Fibroblast of peridontal ligament (primary cell): Measurements from ENCODE around the gene TCERG1.

Source experiments
- DNase-seq: peaks from one replicate; pipeline ENCODE4 v3.0.0-alpha.2; 2010; ENCODE audit errors: extremely low read depth

TCERG1 gene

DNA sequence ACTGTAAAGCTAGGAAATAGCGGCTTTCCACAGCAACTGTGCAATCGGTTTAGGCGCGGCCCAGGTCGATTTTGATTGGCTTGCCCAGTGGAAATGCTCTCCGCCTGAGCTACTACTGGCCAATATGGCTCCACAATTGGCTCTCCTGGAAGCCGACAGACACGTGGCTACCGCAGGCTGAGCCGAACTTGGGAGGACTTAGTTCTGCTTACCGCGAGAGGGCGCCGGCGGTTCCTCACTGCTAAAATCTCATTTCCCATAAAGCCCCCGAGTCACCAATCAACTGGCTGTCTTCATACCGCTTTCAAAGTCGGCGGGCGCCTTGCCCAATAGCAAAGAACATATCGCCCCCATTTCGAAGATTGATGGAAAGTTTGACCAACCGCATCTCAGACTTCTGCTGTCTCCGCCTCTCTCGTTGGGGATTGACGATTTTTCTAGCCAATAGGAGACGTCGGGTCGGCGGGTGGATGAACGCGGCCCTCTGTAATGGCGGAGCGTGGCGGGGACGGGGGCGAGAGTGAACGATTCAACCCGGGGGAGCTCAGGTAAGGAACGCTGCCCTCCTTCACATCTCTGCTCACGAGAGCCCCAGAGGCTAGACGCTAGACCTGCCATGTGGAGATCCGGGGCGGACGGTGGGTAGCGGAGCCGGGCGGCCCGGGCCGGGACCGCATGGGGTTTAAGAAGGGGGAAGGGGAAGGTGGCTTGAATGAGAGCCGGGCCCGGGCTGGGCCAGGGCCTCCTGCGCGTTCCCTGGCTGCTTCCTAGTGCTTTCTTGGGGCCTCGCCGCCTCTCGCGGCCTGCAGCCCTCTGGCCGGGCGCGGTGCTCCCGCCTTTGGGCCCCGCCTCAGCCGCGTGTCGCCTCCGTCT, at the start of gene TCERG1:
Gene TCERG1 (plus strand): TSS at position 473 of the 873 bp plus-strand sequence. CDS start 17 bp downstream, at position 490.
- peak; percentile 100 for DNase-seq

GRCh38 chr5:146398826-146399225, 48.3 kb upstream of the TCERG1 start:
- no peak for DNase-seq

GRCh38 chr5:146399481-146399880, 47.7 kb upstream of the TCERG1 start:
- DNase-seq = peak; percentile 19

DNA sequence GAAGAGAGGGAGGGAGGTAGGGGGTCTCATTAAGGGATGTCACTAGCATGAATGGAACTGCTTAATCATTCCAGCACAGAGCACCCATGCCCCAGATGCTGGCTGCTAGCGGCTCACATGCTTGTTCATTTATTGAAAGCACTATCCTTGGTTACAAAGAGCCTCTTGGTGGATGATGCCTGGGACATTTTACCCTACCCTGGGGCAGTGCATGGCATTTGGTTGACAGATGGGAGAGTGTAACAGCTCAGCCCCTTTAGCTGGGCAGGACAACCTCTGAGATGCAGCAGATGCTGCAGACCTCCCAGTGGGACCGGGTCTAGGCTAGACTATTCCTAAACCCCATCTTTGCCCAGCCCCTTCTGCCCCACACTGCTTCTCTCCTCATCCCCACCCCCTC, 46.9 kb upstream of the TCERG1 start:
- no peak for DNase-seq

- no peak for DNase-seq
Measured at GRCh38 chr5:146401021-146401420, 46.1 kb upstream of the TCERG1 start.

- no peak for DNase-seq
Measured at GRCh38 chr5:146402949-146403348, 44.2 kb upstream of the TCERG1 start.

GRCh38 chr5:146409054-146409671, 38.0 kb upstream of the TCERG1 start:
- DNase-seq = peak; percentile 28

GRCh38 chr5:146410272-146410671, 36.9 kb upstream of the TCERG1 start:
- DNase-seq = no peak

DNA sequence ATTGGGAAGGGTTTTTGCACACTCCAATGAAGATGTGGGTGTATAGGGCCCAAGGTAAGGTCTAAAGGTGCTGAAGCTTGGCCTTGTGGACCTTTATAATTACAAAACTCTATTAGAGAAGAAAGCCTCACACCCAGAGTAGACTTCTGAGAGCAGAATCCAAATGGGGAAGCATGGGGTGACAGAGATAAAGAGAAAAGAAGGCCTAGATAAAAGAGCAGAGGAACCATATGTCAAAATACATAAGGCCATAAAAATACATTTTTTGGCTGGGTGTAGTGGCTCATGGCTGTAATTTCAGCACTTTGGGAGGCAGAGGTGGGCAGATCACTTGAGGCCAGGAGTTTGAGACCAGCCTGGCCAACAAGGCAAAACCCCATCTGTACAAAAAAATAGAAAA, 27.4 kb upstream of the TCERG1 start:
- DNase-seq = no peak

DNA sequence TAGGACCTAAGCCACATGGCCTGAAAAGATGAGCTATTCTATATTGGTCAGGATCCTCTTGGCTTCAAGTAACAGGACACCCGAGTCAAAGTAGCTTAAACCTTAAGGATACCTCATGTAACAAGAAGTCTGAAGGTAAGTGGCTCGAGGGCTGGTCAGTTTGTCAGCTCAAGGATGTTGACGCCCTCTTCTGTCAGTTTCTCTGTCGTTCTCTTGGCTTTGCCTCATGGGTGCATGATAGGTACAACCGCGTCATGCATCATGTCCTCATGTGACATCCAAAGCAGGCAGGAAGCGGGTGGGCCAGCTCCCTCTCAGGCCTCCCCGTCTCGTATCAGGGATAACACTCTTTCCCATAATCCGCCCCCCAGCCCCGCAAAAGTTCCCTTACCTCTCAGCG, 22.1 kb upstream of the TCERG1 start:
- DNase-seq = no peak

- DNase-seq = no peak
Measured at GRCh38 chr5:146426305-146426704, 20.8 kb upstream of the TCERG1 start.

GRCh38 chr5:146426853-146427618, 20.1 kb upstream of the TCERG1 start:
- DNase-seq = peak; percentile 64

GRCh38 chr5:146427619-146427997, 19.5 kb upstream of the TCERG1 start:
- DNase-seq = no peak

DNA sequence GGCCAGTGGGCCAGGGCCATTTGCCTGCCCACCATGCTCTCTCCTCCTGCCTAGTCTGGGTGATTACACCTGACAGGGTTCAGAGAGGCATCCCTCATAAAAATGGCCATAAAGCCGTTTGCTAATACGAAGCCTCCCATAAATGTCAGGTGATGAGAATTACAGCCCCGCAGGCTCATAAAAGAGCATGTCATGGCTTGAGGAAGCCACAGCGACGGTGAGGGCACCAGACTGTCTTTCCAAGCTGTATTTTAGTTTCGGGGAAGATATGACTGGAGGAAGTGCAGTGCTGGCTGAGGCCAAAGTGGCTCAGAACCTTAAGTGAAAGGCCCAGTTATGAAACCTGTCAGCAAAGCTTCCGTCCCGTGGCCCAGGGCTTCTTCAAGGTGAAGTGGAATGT, 18.5 kb upstream of the TCERG1 start:
- no peak for DNase-seq

DNA sequence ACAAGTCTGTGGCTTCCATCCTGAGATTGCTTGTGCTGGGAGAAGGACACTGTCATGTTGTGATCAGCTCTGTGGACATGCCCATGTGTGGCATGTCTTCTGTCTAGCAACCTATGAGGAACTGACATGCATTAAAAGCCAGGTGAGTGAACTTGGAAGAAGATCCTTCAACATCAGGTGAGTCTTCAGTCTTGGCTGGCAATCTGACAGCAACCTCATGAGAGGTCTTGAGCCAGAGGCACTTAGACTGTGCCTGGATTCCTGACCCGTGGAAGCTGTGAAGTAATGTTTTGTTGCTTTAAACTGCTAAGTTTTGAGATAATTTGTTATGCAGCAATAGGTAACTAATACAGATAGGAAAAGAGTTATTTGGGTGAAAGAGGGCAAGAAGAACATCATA, 6.8 kb upstream of the TCERG1 start:
- DNase-seq = no peak

- peak; percentile 67 for DNase-seq
Measured at GRCh38 chr5:146440870-146441495, 6.2 kb upstream of the TCERG1 start.

GRCh38 chr5:146441896-146442295, 5.2 kb upstream of the TCERG1 start:
- no peak for DNase-seq

DNA sequence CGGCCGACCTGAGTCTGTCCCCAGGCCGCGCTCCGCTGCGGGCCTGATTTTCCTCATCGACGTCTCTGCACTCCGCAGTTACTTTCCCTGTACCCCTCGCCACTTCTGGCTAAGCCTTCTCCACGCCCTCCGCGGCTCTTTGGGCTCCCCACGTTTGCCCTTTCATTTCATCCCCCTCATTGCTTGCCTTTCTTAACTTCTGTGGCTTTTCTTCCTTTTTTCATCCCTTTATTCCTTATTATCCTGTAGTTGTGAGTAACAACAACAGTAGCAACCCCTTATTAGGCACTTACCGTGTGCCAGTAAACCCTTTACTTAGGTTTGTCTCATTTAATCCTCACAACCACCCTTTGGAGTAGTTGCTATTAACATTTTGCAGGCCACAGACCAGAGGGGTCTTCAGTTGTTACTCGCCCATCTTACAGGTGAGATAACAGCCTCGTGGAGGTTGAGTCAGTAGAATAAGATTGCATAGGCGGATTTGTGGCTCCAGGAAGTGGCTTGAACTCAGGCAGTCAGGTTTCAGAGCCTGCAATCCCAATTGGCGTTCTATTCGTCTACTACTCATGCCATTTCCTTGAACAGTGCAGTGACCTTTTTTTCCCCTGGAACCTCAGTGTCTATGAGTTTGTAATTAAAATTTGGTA, 724 bp downstream of the TCERG1 start:
- peak; percentile 30 for DNase-seq

GRCh38 chr5:146448783-146449519, 1.8 kb downstream of the TCERG1 start:
- DNase-seq = no peak

GRCh38 chr5:146450002-146450401, 2.9 kb downstream of the TCERG1 start:
- no peak for DNase-seq

GRCh38 chr5:146451411-146451810, 4.3 kb downstream of the TCERG1 start:
- no peak for DNase-seq
